ENCODE data around the gene BBOF1. TPM values are rescaled to one million over a fixed set of nuclear protein-coding genes. Genes with fewer than 3 reads are reported as not detected.
"Not testable (repeated sequence)": the region's sequence is repeated elsewhere in the genome, so short reads cannot be mapped to it uniquely, and the experiment has no call there.

The BBOF1 gene
- total RNA-seq, 6 donors from 2014 or later: 4.4 to 35.1 (median 10.0) TPM

GRCh38 chr14:73988065-73988464 lies 31.1 kb upstream of the BBOF1 start:
- H3K36me3 ChIP-seq: peaks cover 0 to 37% (median 9%) of the 10 kb centered on the region in 4 donors
- H3K4me1 ChIP-seq: no peaks in the 10 kb centered on the region
- DNase-seq: no peak
- H3K4me3 ChIP-seq: no peak overlapping the region
- TF ChIP-seq POLR2AphosphoS5 (IDR thresholded peaks at IDR 0.05): no peak
- no peak for TF ChIP-seq POLR2A (IDR thresholded peaks at IDR 0.05)
- no peak for TF ChIP-seq CTCF (IDR thresholded peaks at IDR 0.05)
- no peak for TF ChIP-seq EP300 (IDR thresholded peaks at IDR 0.05)
- no peaks in the 10 kb centered on the region for H3K9me3 ChIP-seq
- ATAC-seq (ENCODE audit: low FRiP score in 2 of 2): no peak
- no peaks in the 10 kb centered on the region for H3K27me3 ChIP-seq
- 88 to 92% methylated on average over 3 of the region's 3 CpGs for WGBS, 2 donors
- no peak overlapping the region for H3K27ac ChIP-seq

DNA sequence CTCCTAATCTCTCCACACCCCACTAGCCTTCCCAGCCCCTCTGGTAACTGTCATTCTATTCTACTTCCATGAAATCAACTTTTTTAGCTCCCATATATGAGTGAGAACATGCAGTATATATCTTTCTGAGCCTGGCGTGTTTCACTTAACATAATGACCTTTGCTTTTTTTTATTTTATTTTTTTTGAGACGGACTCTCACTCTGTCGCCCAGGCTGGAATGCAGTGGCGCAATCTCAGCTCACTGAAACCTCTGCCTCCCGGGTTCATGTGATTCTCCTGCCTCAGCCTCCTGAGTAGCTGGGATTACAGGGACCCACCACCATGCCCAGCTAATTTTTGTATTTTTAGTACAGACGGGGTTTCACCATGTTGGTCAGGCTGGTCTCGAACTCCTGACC lies 30.5 kb upstream of the BBOF1 start:
- H3K27ac ChIP-seq; H3K4me3 ChIP-seq; H3K27me3 ChIP-seq; ATAC-seq (ENCODE audit: low FRiP score in 2 of 2); H3K4me1 ChIP-seq; DNase-seq; H3K9me3 ChIP-seq: not testable (repeated sequence)
- peaks cover 0 to 37% (median 9%) of the 10 kb centered on the region in 4 donors for H3K36me3 ChIP-seq
- WGBS, 2 donors: 65 to 80% methylated on average over 6 to 7 of the region's 7 CpGs

- H3K4me1 ChIP-seq: no peaks in the 10 kb centered on the region
- H3K4me3 ChIP-seq: no peak overlapping the region
- no peak overlapping the region for H3K27ac ChIP-seq
- no peaks in the 10 kb centered on the region for H3K27me3 ChIP-seq
- DNase-seq (no peak), ATAC-seq (ENCODE audit: low FRiP score in 2 of 2) (no peak)
- no peaks in the 10 kb centered on the region for H3K9me3 ChIP-seq
- TF ChIP-seq CTCF (IDR thresholded peaks at IDR 0.05) (no peak), POLR2AphosphoS5 (IDR thresholded peaks at IDR 0.05) (no peak), POLR2A (IDR thresholded peaks at IDR 0.05) (no peak), EP300 (IDR thresholded peaks at IDR 0.05) (no peak)
- 80 to 87% methylated on average over 4 of the region's 4 CpGs for WGBS, 2 donors
- peaks cover 0 to 20% (median 7%) of the 10 kb centered on the region in 4 donors for H3K36me3 ChIP-seq
These were observed 28.1 kb upstream of the BBOF1 start for GRCh38 chr14:73991092-73991491.

GRCh38 chr14:73994926-73995325 lies 24.2 kb upstream of the BBOF1 start:
- not testable (repeated sequence) for H3K27me3 ChIP-seq; ATAC-seq (ENCODE audit: low FRiP score in 2 of 2); H3K9me3 ChIP-seq; DNase-seq; H3K4me3 ChIP-seq; H3K27ac ChIP-seq; H3K4me1 ChIP-seq
- H3K36me3 ChIP-seq: peaks cover 2 to 20% (median 7%) of the 10 kb centered on the region in 4 donors
- 87 to 94% methylated on average over 7 of the region's 7 CpGs for WGBS, 2 donors

GRCh38 chr14:73995977-73996378 lies 23.2 kb upstream of the BBOF1 start:
- Histone ChIP-seq H3K4me1 (no peaks in the 10 kb centered on the region), H3K27ac (no peak overlapping the region), H3K9me3 (no peaks in the 10 kb centered on the region), H3K4me3 (no peak overlapping the region), H3K27me3 (no peaks in the 10 kb centered on the region), H3K36me3 (peaks cover 2 to 20% (median 7%) of the 10 kb centered on the region in 4 donors)
- DNase-seq (no peak), ATAC-seq (ENCODE audit: low FRiP score in 2 of 2) (no peak)
- WGBS, 2 donors: 94 to 97% methylated on average over 7 to 8 of the region's 8 CpGs
- TF ChIP-seq POLR2AphosphoS5 (IDR thresholded peaks at IDR 0.05) (no peak), CTCF (IDR thresholded peaks at IDR 0.05) (no peak), POLR2A (IDR thresholded peaks at IDR 0.05) (no peak), EP300 (IDR thresholded peaks at IDR 0.05) (no peak)

DNA sequence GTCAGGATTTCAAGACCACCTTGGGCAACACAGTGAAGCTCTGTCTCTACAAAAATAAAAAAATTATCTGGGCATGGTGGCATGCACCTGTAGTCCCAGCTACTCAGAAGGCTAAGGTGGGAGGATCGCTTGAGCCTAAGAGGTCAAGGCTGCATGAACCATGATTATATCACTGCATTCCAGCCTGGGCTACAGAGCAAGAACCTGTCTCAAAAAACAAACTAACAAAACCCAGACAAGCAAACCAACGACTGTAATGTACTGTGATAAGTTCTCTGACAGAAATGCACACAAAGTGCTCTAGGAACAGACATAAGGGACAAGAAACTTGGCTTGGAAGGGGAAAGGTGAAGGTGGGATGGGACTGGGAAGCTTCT lies 22.4 kb upstream of the BBOF1 start:
- no peak for ATAC-seq (ENCODE audit: low FRiP score in 2 of 2)
- H3K27ac ChIP-seq: no peak overlapping the region
- WGBS, 2 donors: 61 to 73% methylated on average over 2 of the region's 2 CpGs
- H3K4me3 ChIP-seq: no peak overlapping the region
- TF ChIP-seq EP300 (IDR thresholded peaks at IDR 0.05): no peak
- TF ChIP-seq POLR2A (IDR thresholded peaks at IDR 0.05): no peak
- no peak for TF ChIP-seq POLR2AphosphoS5 (IDR thresholded peaks at IDR 0.05)
- TF ChIP-seq CTCF (IDR thresholded peaks at IDR 0.05): no peak
- H3K9me3 ChIP-seq: no peaks in the 10 kb centered on the region
- H3K27me3 ChIP-seq: no peaks in the 10 kb centered on the region
- H3K36me3 ChIP-seq: peaks cover 2 to 20% (median 7%) of the 10 kb centered on the region in 4 donors
- no peak for DNase-seq
- no peaks in the 10 kb centered on the region for H3K4me1 ChIP-seq

Measured in upper lobe of left lung (tissue), 6 donors.